HG02642 (cell line): ENCODE data around the gene METRNL.
"Not testable (repeated sequence)": the region's sequence is repeated elsewhere in the genome, so short reads cannot be mapped to it uniquely, and the experiment has no call there.

Experiments used
- ATAC-seq: cut with Tn5 transposase; IDR thresholded peaks from one replicate; pipeline ENCODE4 v1.9.1; 2021; ENCODE audit warnings: mild to moderate bottlenecking; ENCODE audit not compliant: unreplicated experiment, poor library complexity

Gene METRNL

GRCh38 chr17:83065660-83066542 lies 13.5 kb upstream of the METRNL start:
- ATAC-seq: no peak

DNA sequence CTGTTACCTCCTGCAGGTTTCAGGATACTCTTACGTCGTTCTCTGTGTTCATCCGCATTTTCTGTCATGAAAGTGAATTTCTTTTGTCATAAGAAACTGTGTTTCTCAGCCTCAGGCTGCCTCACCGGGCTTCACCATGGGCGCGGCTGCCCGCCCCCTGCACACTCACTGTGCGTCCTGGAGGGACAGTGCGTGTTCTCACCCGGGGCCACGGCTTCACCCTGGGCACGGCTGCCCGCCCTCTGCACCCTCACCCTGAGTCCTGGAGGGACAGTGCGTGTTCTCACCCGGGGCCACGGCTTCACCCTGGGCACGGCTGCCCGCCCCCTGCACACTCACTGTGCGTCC lies 12.9 kb upstream of the METRNL start:
- ATAC-seq: not testable (repeated sequence)

- no peak for ATAC-seq
Measured at GRCh38 chr17:83067071-83067717, 12.2 kb upstream of the METRNL start.

DNA sequence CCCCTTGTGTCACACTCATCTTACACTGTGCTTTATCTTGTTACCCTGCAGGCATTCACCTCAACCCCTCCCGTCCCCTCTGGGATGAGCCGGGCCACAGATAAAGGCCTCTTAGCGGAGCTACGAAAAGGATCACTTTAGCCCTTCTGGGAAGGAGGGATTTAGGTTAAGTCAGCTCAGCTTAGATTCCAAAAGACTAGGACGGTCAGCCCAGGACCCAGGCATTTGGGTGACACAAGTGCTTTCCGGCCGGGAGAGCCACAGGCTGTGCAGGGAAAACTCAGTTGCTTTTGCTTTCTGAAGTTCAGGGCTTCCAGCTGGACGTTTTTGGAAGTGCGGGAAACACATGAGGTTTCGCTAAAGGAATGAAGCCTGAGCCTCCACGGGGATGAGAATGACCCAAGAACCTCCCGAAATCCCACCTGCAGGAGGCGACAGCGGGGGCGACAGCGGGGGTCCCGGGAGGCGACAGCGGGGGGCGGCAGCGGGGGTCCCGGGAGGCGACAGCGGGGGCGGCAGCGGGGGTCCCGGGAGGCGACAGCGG lies 11.6 kb upstream of the METRNL start:
- no peak for ATAC-seq

GRCh38 chr17:83068641-83069570 lies 10.5 kb upstream of the METRNL start:
- ATAC-seq: no peak

DNA sequence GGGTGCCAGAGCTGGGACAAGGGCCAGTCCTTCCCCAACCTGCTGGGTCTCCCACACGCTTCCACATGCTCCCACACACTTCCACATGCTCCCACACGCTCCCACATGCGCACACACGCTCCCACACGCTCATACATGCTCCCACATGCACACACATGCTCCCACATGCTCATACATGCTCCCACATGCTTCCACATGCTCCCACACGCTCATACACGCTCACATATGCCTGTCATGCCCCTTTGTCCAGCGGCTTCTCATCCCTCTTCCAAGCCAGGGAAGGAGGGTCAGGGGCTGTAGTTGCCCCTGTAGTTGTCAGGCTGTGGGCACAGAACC lies 9.9 kb upstream of the METRNL start:
- ATAC-seq: no peak

DNA sequence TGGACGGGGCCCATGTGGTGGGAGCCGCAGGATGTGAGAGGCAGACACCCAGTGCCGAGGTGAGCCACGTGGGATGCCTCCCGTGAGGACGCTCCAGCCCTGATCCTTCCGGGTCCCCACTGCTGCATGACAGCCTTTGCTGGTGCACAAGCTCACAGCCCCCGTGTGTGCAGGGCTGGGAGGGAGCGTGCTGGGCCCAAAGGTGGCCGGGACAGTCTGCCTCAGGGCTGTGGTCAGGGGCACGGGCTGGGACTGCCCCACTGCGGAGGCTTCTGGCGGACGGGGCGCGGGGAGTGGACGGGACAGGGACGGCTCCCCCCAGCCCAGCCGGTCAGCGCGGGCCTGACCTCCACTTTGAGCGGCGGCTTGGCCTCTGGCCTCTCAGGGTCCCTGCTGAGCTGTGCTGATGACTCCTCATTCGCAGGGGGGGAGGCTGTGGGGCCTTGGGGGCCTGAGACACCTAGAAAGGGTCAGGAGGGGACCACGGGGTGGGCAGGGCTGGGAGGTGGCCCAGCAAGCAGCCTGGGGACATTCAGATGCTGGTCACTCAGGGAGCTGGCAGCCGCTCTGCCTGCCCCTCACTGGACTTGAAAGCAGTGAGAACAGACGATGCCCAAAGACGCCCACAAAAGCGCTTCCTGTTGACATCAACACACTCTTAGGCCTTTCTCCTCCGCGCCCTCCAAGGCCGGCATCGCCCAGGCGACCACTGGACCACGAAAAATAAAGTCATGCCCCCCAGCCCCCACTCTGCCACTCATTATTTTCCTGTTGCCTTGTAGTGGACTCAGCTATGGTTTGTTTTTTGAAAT lies 9.3 kb upstream of the METRNL start:
- ATAC-seq: no peak

- no peak for ATAC-seq
Measured at GRCh38 chr17:83070800-83071341, 8.5 kb upstream of the METRNL start.

DNA sequence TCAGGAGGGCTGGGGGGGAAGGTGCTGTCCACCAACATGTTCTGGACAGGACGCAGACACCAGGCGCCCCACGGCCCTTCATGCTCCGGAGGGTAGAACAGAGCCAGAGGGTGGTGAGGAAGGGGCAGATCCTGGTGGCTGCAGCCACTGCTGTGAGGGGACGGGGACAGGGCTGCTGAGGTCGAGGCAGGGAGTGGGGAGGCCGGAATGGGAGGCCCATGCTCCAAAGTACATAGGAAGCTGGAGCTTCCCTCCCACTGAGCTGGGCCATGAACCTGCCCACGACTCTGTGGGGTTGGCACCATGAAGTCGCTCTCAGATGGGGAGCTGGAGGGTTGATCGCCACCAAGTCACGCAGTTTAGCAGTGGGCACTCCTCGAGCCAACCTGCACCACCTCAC lies 8.0 kb upstream of the METRNL start:
- ATAC-seq: no peak

GRCh38 chr17:83071966-83072562 lies 7.3 kb upstream of the METRNL start:
- no peak for ATAC-seq

DNA sequence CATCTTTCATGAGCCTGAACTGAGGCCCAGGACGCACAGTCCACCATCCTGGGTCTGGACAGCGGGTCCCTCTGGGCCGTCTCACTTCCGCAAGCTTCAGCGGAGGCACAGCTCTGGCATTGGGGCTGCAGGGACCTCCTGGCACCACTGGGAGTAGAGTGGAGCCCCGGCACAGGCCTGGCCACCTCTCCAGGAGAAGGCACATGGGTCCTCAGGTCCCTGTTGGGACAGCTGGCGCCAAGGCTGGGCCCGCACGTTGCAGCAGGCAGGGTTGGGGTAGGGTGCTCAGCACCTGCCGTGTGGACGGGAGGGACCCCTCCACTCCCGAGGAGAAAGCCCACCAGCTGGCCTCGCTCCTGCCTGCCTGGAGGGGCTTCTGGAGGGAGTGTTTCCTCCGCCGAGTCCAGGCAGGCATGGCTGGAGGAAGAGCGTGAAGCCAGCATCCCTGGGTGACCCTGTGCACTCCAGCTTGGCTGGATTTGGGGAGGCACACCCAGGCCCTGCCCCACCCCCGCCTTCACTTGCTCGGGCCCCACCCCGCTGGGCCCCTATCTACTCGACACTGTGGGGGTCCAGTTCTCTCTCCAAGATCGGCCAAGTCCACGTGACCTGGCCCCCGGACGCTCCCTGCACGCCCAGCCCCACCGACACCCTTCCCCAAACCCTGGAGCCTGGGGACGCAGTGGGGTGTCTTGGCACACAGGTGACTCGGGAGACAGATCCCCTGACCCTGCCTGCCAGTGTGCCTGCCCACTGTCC lies 6.6 kb upstream of the METRNL start:
- ATAC-seq: no peak

- no peak for ATAC-seq
Measured at GRCh38 chr17:83073389-83074063, 5.9 kb upstream of the METRNL start.

GRCh38 chr17:83074486-83075223 lies 4.8 kb upstream of the METRNL start:
- ATAC-seq: no peak

GRCh38 chr17:83075270-83075880 lies 4.0 kb upstream of the METRNL start:
- ATAC-seq: no peak

DNA sequence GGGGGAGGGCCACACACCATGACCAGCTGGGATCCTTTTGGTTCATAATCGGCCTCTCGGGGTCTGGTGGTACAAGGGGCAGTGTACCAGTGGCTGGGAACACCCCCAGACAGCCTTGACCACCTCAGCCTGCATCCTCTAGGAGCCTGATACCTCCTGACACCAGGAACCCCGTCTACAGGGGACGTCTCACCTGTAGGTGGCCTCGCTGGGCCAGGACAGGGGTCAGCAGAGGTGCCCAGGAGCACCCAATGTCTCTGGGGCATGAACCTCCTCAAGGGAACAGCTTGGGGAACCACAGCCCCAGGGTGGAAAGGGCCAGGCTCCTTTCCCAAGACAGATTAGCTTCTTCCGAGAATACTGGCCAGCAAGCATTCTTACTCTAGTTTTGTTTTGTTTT lies 2.5 kb upstream of the METRNL start:
- ATAC-seq: no peak

GRCh38 chr17:83077411-83077810 lies 2.0 kb upstream of the METRNL start:
- ATAC-seq: no peak

GRCh38 chr17:83077939-83078338 lies 1.5 kb upstream of the METRNL start:
- no peak for ATAC-seq
